ENCODE data around the gene APOE. TPM values are rescaled to one million over a fixed set of nuclear protein-coding genes. Genes with fewer than 3 reads are reported as not detected.
"Not testable (repeated sequence)": the region's sequence is repeated elsewhere in the genome, so short reads cannot be mapped to it uniquely, and the experiment has no call there.

APOE gene
- total RNA-seq, 2 experiments from 2014 or later: 0.46 to 0.62 TPM

DNA sequence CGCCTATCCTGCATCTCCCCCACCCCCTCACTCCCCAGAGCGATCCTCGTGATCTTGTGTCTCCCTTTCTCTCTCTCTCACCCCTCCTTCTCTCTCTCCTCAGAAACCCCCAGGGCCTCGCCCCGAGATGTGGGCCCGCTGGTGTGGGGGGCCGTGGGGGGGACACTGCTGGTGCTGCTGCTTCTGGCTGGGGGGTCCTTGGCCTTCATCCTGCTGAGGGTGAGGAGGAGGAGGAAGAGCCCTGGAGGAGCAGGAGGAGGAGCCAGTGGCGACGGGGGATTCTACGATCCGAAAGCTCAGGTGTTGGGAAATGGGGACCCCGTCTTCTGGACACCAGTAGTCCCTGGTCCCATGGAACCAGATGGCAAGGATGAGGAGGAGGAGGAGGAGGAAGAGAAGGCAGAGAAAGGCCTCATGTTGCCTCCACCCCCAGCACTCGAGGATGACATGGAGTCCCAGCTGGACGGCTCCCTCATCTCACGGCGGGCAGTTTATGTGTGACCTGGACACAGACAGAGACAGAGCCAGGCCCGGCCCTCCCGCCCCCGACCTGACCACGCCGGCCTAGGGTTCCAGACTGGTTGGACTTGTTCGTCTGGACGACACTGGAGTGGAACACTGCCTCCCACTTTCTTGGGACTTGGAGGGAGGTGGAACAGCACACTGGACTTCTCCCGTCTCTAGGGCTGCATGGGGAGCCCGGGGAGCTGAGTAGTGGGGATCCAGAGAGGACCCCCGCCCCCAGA lies 27.3 kb upstream of the APOE start:
- H3K27ac Mint-ChIP-seq: no peak overlapping the region
- no peaks in the 10 kb centered on the region for H3K9me3 Mint-ChIP-seq
- H3K27me3 Mint-ChIP-seq: no peaks in the 10 kb centered on the region
- H3K4me1 Mint-ChIP-seq: peaks cover 11% of the 10 kb centered on the region
- no peaks in the 10 kb centered on the region for H3K36me3 Mint-ChIP-seq
- H3K4me3 Mint-ChIP-seq: no peak overlapping the region
- no peak for DNase-seq

DNA sequence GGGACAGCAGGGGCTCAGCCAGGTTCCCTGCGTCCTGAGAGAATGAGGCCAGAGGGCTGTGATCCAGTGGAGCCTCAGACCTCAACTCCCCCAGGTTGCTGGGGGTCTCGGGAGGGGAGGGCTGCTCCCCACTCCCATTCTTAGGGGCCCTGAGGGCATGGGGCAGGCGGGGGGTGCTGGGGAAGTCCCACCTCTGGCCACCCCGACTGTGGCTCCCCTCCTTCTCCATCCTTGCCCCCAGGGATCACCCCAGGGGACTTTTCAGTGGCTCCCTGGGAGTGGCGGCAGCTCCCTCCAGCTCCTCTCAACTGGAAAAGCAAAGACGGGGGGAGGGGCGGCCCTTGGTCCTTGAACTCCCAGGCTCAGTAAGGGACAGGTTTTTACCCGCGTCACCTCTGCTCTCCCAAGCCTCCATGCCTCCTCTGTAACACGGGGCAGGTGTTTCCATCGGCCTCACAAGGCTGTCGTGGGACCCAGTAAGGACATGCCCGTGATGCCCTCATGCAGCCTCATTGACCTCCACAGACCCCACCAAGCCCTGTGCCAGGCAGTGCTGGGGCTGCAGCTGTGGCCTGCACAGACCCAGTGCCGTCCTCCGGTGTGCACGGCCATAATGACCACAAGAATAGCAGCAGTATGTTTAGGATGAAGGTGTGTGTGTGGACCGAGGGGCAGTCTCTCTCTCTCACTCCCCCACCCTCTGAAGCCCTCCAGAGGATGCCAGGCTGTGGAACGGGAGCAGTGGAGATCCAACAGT lies 26.1 kb upstream of the APOE start:
- H3K27ac Mint-ChIP-seq: no peak overlapping the region
- no peaks in the 10 kb centered on the region for H3K27me3 Mint-ChIP-seq
- no peak for DNase-seq
- H3K36me3 Mint-ChIP-seq: no peaks in the 10 kb centered on the region
- no peaks in the 10 kb centered on the region for H3K9me3 Mint-ChIP-seq
- no peak overlapping the region for H3K4me3 Mint-ChIP-seq
- H3K4me1 Mint-ChIP-seq: peaks cover 11% of the 10 kb centered on the region

DNA sequence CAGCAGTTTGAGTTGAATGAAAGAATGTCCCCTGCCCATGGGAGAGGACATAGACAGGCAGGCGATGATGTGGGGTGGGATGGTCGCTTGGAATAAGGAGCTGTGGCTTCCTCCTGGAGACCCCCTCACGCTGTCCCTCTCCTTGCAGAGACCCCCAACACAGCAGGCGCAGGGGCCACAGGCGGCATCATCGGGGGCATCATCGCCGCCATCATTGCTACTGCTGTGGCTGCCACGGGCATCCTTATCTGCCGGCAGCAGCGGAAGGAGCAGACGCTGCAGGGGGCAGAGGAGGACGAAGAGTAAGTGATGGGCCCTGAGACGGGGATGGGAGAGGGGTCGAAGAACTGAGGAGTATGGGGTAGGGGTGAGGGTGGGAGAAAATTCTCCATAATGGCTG lies 23.5 kb upstream of the APOE start:
- no peak overlapping the region for H3K4me3 Mint-ChIP-seq
- no peaks in the 10 kb centered on the region for H3K9me3 Mint-ChIP-seq
- no peaks in the 10 kb centered on the region for H3K36me3 Mint-ChIP-seq
- peaks cover 4% of the 10 kb centered on the region for H3K4me1 Mint-ChIP-seq
- DNase-seq: no peak
- H3K27ac Mint-ChIP-seq: no peak overlapping the region
- H3K27me3 Mint-ChIP-seq: no peaks in the 10 kb centered on the region

DNA sequence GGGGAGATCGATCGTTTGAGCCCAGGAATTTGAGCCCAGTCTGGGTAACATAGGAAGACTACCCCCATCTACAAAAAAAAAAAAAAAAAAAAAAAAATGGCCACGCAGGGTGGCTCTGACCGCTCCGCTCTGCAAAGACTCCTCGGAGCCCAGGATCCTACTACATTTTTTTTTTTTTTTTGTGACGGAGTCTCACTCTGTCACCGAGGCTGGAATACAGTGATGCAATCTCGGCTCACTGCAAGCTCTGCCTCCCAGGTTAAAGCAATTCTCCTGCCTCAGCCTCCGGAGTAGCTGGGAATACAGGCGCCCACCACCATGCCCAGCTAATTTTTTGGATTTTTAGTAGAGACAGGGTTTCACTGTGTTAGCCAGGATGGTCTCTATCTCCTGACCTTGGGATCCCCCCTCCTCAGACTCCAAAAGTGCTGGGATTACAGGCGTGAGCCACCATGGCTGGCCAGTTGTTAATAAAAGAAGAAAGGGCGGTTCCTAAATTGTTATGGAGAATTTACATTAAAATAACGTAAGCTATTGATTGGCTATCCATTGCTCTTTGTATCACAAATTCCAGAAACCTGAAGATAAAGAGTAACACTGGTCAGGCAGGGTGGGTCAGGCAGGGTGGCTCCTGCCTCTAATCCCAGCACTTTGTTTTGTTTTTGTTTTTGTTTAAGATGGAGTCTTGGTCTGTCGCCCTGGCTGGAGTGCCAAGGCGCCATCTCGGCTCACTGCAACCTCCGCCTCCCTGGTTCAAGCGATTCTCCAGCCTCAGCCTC lies 22.8 kb upstream of the APOE start:
- not testable (repeated sequence) for H3K4me1 Mint-ChIP-seq

DNA sequence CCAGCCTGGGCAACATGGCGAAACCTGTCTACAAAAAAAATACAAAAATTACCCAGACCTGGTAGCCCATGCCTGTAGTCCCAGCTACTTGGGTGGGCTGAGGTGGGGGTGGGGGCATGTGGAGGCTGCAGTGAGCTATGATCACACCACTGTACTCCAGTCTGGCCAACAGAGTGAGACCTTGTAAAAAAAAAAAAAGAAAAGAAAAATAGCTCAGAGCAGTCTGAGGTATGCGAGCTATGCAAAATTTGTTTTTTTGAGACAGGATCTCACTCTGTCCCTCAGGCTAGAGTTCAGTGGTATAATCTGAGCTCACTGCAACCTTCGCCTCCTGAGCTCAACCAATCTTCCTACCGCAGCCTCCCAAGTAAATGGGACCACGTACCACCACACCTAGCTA lies 21.7 kb upstream of the APOE start:
- H3K27ac Mint-ChIP-seq: no peak overlapping the region
- no peaks in the 10 kb centered on the region for H3K4me1 Mint-ChIP-seq
- H3K36me3 Mint-ChIP-seq: no peaks in the 10 kb centered on the region
- no peak for DNase-seq
- H3K27me3 Mint-ChIP-seq: no peaks in the 10 kb centered on the region
- H3K9me3 Mint-ChIP-seq: no peaks in the 10 kb centered on the region
- H3K4me3 Mint-ChIP-seq: no peak overlapping the region

More for the DNA sequence above, 22.8 kb upstream of the APOE start:
- H3K27me3 Mint-ChIP-seq, H3K27ac Mint-ChIP-seq, H3K36me3 Mint-ChIP-seq, H3K4me3 Mint-ChIP-seq, H3K9me3 Mint-ChIP-seq, DNase-seq: not testable (repeated sequence)

DNA sequence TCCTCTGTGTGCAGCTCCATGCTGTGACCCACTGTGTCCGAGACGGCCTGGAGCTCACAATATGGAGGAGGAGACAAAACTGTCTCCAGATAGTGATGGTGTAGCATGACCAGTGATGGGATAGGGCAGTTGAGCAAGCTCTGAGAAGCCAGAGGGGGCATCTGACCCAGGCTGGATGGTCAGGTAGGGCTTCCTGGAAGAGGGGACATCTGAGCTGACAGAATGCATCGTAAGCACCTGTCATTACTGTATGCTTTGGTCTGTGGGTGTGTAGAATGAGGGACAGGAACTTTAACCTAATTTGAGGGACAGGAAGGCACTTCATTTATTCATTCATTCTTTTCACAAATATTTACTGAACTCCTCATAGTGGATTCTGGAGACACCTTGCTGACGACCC lies 21.0 kb upstream of the APOE start:
- Mint-ChIP-seq H3K4me3 (no peak overlapping the region), H3K27me3 (no peaks in the 10 kb centered on the region), H3K9me3 (peaks cover 2% of the 10 kb centered on the region), H3K4me1 (peaks cover 2% of the 10 kb centered on the region), H3K27ac (no peak overlapping the region), H3K36me3 (no peaks in the 10 kb centered on the region)
- no peak for DNase-seq

DNA sequence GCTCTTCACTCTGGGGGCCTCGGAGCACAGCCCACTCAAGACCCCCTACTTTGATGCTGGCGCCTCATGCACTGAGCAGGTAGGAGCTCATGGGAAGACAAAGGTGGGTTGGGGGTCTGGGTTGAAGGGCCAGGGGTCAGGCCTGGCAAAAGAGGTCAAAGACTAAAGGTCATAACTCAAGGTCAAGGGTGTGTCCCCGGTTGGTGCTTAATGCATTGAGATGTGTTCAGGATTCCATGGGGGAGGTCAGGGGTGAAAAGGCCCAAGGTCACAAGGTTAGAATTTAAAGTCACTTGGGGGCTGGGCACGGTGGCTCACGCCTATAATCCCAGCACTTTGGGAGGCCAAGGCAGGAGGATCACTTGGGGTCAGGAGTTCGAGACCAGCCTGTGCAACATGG lies 19.5 kb upstream of the APOE start:
- Mint-ChIP-seq H3K4me1 (peaks cover 4% of the 10 kb centered on the region), H3K27ac (no peak overlapping the region)

DNA sequence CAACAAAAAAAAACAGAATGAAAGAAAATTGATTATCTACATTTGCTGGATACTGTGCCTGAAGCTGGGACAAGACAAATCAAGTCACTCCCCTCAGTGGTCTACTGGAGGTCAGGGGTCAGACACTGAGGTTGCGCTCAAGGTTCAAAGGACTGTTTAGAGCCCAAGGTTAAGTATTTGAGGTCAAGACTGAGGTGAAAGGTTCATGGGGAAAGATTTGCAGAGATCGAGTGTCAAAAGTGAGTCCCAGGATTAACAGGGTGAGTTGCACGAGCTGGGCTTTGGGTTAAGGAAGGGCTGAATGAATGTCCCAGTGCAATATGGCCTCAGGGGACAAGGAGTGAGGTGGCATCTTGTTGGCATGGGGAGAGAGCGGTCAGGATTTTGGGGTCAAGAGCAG lies 17.9 kb upstream of the APOE start:
- DNase-seq: no peak
- peaks cover 14% of the 10 kb centered on the region for H3K36me3 Mint-ChIP-seq
- no peak overlapping the region for H3K27ac Mint-ChIP-seq
- H3K9me3 Mint-ChIP-seq: peaks cover 2% of the 10 kb centered on the region
- no peaks in the 10 kb centered on the region for H3K27me3 Mint-ChIP-seq
- peaks cover 11% of the 10 kb centered on the region for H3K4me1 Mint-ChIP-seq
- H3K4me3 Mint-ChIP-seq: no peak overlapping the region

More for the DNA sequence above, 19.5 kb upstream of the APOE start:
- DNase-seq: no peak
- H3K9me3 Mint-ChIP-seq: peaks cover 2% of the 10 kb centered on the region
- peaks cover 2% of the 10 kb centered on the region for H3K36me3 Mint-ChIP-seq
- H3K27me3 Mint-ChIP-seq: no peaks in the 10 kb centered on the region
- no peak overlapping the region for H3K4me3 Mint-ChIP-seq

DNA sequence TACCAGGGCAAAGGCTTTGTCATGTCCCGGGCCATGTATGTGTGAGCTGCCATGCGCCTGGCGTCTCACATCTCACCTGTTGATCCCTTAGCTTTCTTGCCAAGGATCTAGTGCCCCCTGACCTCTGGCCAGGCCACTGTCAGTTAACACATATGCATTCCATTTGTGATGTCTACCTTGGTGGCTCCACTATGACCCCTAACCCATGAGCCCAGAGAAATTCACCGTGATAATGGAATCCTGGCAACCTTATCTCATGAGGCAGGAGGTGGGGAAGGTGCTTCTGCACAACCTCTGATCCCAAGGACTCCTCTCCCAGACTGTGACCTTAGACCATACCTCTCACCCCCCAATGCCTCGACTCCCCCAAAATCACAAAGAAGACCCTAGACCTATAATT lies 17.3 kb upstream of the APOE start:
- H3K27me3 Mint-ChIP-seq, DNase-seq, H3K9me3 Mint-ChIP-seq, H3K4me3 Mint-ChIP-seq, H3K27ac Mint-ChIP-seq: not testable (repeated sequence)
- peaks cover 21% of the 10 kb centered on the region for H3K36me3 Mint-ChIP-seq
- H3K4me1 Mint-ChIP-seq: peaks cover 17% of the 10 kb centered on the region

DNA sequence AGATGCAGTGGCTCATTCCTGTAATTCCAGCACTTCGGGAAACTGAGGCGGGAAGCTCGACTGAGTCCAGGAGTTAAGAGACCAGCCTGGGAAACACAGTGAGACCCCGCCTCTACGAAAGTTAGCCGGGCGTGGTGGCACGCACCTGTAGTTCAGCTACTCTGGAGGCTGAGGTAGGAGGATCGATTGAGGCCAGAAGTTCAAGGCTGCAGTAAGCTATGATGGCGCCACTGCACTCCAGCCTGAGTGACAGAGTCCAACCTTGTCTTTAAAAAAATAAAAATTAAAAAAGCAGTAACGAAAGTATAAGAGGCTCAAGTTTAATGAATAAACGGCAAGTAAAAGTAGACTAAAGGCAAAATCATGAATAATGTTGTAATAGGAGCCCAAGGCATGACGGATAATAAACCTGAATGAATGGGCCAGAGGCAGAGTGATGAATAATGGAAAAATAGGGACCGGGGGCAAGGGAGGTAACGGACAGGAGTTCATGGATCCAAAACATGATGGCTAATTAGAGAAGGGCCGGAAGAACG lies 15.7 kb upstream of the APOE start:
- no peak for DNase-seq
- peaks cover 30% of the 10 kb centered on the region for H3K36me3 Mint-ChIP-seq
- peak overlapping the region; percentile 83 for H3K4me3 Mint-ChIP-seq
- H3K9me3 Mint-ChIP-seq: peaks cover 2% of the 10 kb centered on the region
- peak overlapping the region; percentile 95 for H3K27ac Mint-ChIP-seq
- peaks cover 20% of the 10 kb centered on the region for H3K4me1 Mint-ChIP-seq
- H3K27me3 Mint-ChIP-seq: no peaks in the 10 kb centered on the region

DNA sequence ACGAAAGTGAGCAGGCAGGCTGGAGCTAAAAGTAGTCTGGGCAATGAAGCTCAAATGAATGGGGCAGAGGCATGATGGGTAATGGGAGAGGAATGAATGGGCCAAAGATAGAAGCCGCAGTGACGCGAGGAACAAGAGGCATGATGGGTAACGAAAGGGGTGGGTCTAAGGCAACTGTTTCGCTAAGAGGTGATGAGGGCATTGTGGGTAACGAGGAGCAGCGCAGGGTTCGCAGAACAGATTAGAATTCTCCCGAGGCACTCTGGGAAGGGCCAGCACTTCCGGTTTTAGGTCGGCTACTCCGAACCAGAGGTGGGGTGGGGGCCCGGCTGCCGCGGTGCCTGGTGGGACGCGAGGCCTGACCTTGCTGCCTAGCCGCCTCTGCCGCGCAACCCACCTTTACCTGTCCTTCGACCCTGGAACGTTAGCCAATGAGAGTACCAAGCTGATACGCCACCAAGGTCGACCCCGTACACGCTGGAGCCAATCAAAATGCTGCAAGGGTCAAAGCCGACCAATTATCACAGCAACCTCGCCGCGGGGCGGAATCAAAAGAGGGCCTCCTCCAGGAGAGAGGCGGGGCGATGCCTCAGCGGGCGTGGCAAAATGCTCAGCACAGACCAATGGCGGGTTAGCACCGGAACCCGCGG lies 15.1 kb upstream of the APOE start:
- Mint-ChIP-seq H3K36me3 (peaks cover 33% of the 10 kb centered on the region), H3K4me1 (peaks cover 20% of the 10 kb centered on the region), H3K27me3 (no peaks in the 10 kb centered on the region), H3K4me3 (peak overlapping the region; percentile 83), H3K9me3 (peaks cover 2% of the 10 kb centered on the region), H3K27ac (peak overlapping the region; percentile 95)
- DNase-seq: peak; percentile 100

DNA sequence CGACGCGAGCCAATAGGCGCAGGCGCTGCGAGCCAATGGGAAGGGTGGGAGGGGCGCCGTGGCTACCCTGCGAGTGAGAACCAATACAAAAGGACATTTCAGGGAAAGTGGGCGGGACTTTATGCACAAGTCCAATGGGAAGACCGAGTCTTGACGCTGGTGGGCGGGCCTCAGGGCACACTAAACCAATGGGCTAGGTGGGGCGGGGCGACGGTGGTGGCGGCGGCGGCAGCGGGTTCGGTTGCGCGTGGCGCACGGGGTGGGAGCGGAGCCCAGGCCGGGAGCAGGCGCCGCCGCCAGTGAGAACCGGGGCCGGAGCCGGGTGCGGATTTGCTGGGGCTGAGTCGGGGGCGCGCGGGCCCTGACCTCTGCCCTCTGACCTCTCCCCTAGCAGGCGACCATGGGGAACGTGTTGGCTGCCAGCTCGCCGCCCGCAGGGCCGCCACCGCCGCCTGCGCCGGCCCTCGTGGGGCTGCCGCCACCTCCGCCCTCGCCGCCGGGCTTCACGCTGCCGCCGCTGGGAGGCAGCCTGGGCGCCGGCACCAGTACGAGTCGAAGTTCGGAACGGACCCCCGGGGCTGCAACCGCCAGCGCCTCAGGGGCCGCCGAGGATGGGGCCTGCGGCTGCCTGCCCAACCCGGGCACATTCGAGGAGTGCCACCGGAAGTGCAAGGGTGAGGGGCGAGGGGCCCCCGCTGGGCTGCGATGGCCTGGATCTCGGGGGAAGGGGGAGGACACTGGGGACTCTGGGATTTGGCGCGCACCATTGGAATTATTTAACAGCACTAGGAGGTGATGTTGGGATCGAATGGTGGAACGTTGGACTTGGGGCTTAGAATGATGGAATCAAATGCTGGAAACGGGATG lies 14.3 kb upstream of the APOE start, which contains the start of gene TOMM40:
Gene TOMM40 (plus strand): TSS at position 239 of the 867 bp plus-strand sequence. CDS start 162 bp downstream, at position 401.
- Mint-ChIP-seq H3K27me3 (no peaks in the 10 kb centered on the region), H3K4me3 (peak within 1 kb of the TSS; percentile 94), H3K9me3 (peaks cover 2% of the 10 kb centered on the region), H3K36me3 (peaks cover 39% of the 10 kb centered on the region), H3K27ac (peak within 1 kb of the TSS; percentile 95), H3K4me1 (peaks cover 22% of the 10 kb centered on the region)
- no peak for DNase-seq

DNA sequence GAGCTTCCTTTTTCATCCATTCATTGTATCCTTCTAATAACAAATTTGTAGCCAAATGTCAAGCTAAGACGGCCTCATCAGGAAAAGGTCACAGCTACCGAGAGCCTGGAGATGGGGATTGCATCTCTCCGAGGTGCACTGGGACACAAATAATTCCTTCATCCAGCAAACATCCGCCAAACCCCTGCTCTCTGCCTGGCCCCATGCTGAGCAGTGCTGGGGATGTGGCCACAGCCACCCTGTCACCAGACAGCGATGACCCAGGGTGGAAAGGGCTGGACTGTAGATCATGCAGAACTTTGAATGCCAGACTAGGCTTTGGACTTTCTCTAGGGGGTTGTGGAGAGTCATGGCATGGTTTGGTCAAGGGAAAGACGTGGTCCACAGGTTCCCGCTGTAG lies 12.7 kb upstream of the APOE start:
- Mint-ChIP-seq H3K27ac (peak overlapping the region; percentile 23), H3K9me3 (peaks cover 2% of the 10 kb centered on the region)

More for the DNA sequence above, 12.7 kb upstream of the APOE start:
- Mint-ChIP-seq H3K4me1 (peaks cover 22% of the 10 kb centered on the region), H3K27me3 (no peaks in the 10 kb centered on the region), H3K36me3 (peaks cover 43% of the 10 kb centered on the region), H3K4me3 (peak overlapping the region; percentile 94)
- no peak for DNase-seq

Data from activated naive CD8-positive, alpha-beta T cell treated with anti-CD3 and anti-CD28 coated beads for 36 hours (primary cell).